HTR-8/SVneo (cell line): Measurements from ENCODE around the gene DYSF.

Experiments
- DNase-seq: peaks from one replicate; pipeline ENCODE4 v3.0.0; 2011; ENCODE audit warnings: low spot score, mixed read lengths; ENCODE audit not compliant: insufficient read length
- FAIRE-seq: peaks from 2 replicates; lab custom pipeline; 2011; peaks lifted over from hg19 to GRCh38; lab: Jason Lieb, UNC

DYSF gene

GRCh38 chr2:71683070-71683469 is 229.7 kb downstream of the DYSF start:
- FAIRE-seq (no peak), DNase-seq (no peak)

- DNase-seq (no peak), FAIRE-seq (no peak)
These were observed 230.3 kb downstream of the DYSF start for GRCh38 chr2:71683666-71684065.

- DNase-seq = no peak
- no peak for FAIRE-seq
These were observed 231.1 kb downstream of the DYSF start for GRCh38 chr2:71684226-71685072.

GRCh38 chr2:71685073-71685848 is 231.9 kb downstream of the DYSF start:
- no peak for DNase-seq
- FAIRE-seq = no peak

- DNase-seq = no peak
- FAIRE-seq = no peak
These were observed 232.7 kb downstream of the DYSF start for GRCh38 chr2:71685941-71686611.

GRCh38 chr2:71686781-71687180 is 233.4 kb downstream of the DYSF start:
- no peak for FAIRE-seq
- no peak for DNase-seq

GRCh38 chr2:71687412-71687811 is 234.1 kb downstream of the DYSF start:
- DNase-seq (no peak), FAIRE-seq (no peak)

GRCh38 chr2:71688530-71688929 is 235.2 kb downstream of the DYSF start:
- FAIRE-seq (peak; percentile 36), DNase-seq (no peak)

GRCh38 chr2:71689393-71689792 is 236.0 kb downstream of the DYSF start:
- FAIRE-seq (no peak), DNase-seq (no peak)

GRCh38 chr2:71689968-71690834 is 236.8 kb downstream of the DYSF start:
- FAIRE-seq (no peak), DNase-seq (no peak)

GRCh38 chr2:71690876-71691475 is 237.6 kb downstream of the DYSF start:
- DNase-seq (no peak), FAIRE-seq (no peak)

- no peak for FAIRE-seq
These were observed 238.5 kb downstream of the DYSF start for GRCh38 chr2:71691747-71692441.

GRCh38 chr2:71692621-71693277 is 239.4 kb downstream of the DYSF start:
- DNase-seq = no peak
- no peak for FAIRE-seq

More at GRCh38 chr2:71691747-71692441, 238.5 kb downstream of the DYSF start:
- DNase-seq = no peak

- DNase-seq (no peak), FAIRE-seq (peak; percentile 59)
These were observed 240.2 kb downstream of the DYSF start for GRCh38 chr2:71693286-71694270.

- FAIRE-seq (no peak), DNase-seq (no peak)
These were observed 241.3 kb downstream of the DYSF start for GRCh38 chr2:71694501-71695234.

- FAIRE-seq = no peak
These were observed 242.1 kb downstream of the DYSF start for GRCh38 chr2:71695235-71696120.

More at GRCh38 chr2:71695235-71696120, 242.1 kb downstream of the DYSF start:
- no peak for DNase-seq
